HCT116 (cell line): ENCODE data around the gene TNFRSF9.

Experiments
- CTCF ChIP-seq, 3 experiments: fragments of 200-600 bp in 1 of 3; sonication (generic) in 1 of 3; IDR thresholded peaks in 2 of 3; conservative IDR thresholded peaks in 1 of 3; 2 replicates each; pipeline ENCODE4 v1.5.1; 2012 to 2017; ENCODE audit warnings: low read depth in 2 of 3, low read length in 2 of 3, antibody characterized with exemption in 1 of 3, borderline replicate concordance in 1 of 3, control low read depth in 1 of 3, mild to moderate bottlenecking in 1 of 3, mixed read lengths in 1 of 3, mixed run types in 1 of 3, moderate library complexity in 1 of 3; ENCODE audit not compliant: insufficient read depth in 1 of 3
- POLR2A ChIP-seq: IDR thresholded peaks from 2 replicates; pipeline ENCODE4 v1.7.0; 2011; ENCODE audit warnings: borderline replicate concordance; ENCODE audit not compliant: insufficient read depth, insufficient read length; ENCODE audit errors: extremely low read depth
- POLR2AphosphoS5 ChIP-seq: IDR thresholded peaks from 2 replicates; pipeline ENCODE4 v1.6.1; 2011; ENCODE audit warnings: mild to moderate bottlenecking, low read depth, low read length, moderate library complexity
- RAD21 ChIP-seq: IDR thresholded peaks from 2 replicates; pipeline ENCODE4 v1.6.1; 2012; ENCODE audit warnings: low read depth, mild to moderate bottlenecking
- SIN3A ChIP-seq: IDR thresholded peaks from 2 replicates; pipeline ENCODE4 v1.6.1; 2012; ENCODE audit warnings: low read depth
- SP1 ChIP-seq: IDR thresholded peaks from 2 replicates; pipeline ENCODE4 v1.6.1; 2012; ENCODE audit warnings: low read depth
- SRF ChIP-seq: IDR thresholded peaks from 2 replicates; pipeline ENCODE4 v1.6.1; 2012; ENCODE audit warnings: low read depth
- YY1 ChIP-seq: IDR thresholded peaks from 2 replicates; pipeline ENCODE4 v1.6.1; 2011; ENCODE audit warnings: low read length, low read depth, moderate library complexity, mild to moderate bottlenecking; ENCODE audit not compliant: insufficient replicate concordance; ENCODE audit errors: extremely low read depth

GRCh38 chr1:7896994-7897393, 43.6 kb downstream of the TNFRSF9 start:
- TF ChIP-seq RAD21 (no peak), SRF (no peak), POLR2A (no peak), YY1 (no peak), SIN3A (no peak), CTCF (IDR thresholded peaks at IDR 0.05 in 2 of 3, conservative IDR thresholded peaks at IDR 0.05 in 1 of 3; ENCODE audit: borderline replicate concordance in 1 of 3, insufficient read depth in 1 of 3, low read depth in 2 of 3, low read length in 2 of 3) (no peak), SP1 (no peak), POLR2AphosphoS5 (no peak)
